NCI-H1694 treated with DMSO at 0.1 percent for 48 hours (cell line): ENCODE results near the gene GGT7.
"Not testable (repeated sequence)": the region's sequence is repeated elsewhere in the genome, so short reads cannot be mapped to it uniquely, and the experiment has no call there.

ENCODE experiments used
- DNase-seq: peaks from one replicate; lab custom pipeline; 2025; lab: John Stamatoyannopoulos, UW

Gene GGT7

DNA sequence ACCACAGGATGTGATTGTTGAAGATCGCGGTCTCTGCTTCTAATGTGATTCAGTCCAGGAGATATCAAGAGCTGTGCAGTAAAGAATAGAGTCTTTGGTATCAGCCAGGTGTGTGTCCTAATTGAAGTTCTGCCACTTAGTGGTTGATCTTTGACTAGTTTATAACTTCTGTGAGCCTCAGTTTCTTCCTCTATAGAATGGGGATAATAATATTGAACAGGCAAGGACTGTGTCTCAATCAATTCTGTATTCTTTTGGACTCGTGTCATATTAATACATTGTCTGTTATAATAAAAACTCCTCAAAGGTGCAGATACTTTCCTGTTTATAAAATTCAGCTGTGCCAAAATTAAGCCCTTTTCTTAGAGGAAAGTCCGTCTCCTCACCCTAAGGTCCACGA lies 24.1 kb downstream of the GGT7 start:
- no peak for DNase-seq

DNA sequence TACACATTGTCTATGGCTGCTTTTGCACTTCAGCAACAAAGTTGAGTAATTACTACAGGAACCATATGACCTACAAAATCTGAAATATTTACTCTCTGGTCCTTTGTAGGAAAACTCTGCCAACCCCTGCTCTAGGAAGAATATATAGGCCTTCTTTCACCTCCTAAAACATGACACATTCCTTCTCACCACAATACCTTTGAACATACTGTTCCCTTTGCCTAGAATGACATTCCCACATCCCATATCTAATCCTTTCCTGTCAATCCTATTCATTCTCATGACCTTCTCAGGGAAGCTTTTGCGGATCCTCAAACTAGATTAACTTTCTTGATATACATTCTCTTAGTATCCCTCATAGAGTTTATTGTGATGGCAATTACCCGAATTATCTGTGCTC lies 29.2 kb downstream of the GGT7 start:
- DNase-seq = no peak

DNA sequence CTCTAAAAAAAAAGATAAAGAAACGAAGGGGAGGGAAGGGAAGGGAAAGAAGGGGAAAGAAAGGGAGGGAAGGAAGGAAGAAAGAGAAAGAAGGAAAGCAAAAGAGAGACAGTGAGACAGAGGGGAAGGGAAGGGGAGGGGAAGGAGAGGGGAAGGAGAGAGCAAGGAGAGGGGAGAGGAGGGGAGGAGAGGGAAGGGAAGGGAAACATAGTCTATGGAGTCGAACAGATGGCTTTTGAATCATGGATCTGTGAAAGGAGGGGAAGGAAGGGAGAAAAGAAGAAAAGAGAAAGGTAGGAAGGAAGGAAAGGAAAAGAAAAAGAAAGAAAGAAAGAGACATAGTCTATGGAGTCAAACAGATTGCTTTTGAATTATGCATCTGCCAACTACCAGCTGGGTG lies 30.5 kb downstream of the GGT7 start:
- no peak for DNase-seq

DNA sequence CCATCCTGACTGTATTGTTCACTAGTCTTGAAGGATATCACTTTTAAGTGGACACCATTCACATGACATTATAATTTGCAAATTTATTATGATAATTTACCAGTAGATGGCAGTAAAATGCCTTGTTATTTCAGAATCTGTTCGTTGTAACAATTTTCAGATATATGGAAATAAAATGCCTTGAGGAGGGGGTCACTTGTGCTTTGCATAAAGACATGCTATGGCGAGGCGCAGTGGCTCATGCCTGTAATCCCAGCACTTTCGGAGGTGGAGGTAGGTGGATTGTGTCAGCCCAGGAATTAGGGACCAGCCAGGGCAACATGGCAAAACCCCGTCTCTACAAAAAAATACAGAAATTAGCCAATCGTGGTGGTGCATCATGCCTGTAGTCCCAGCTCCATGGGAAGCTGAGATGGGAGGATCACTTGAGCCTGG lies 38.2 kb downstream of the GGT7 start:
- peak; percentile 52 for DNase-seq

- DNase-seq = no peak
Observed at GRCh38 chr20:34831936-34832335, 40.7 kb downstream of the GGT7 start.

- no peak for DNase-seq
Observed at GRCh38 chr20:34829191-34829590, 43.5 kb downstream of the GGT7 start.

DNA sequence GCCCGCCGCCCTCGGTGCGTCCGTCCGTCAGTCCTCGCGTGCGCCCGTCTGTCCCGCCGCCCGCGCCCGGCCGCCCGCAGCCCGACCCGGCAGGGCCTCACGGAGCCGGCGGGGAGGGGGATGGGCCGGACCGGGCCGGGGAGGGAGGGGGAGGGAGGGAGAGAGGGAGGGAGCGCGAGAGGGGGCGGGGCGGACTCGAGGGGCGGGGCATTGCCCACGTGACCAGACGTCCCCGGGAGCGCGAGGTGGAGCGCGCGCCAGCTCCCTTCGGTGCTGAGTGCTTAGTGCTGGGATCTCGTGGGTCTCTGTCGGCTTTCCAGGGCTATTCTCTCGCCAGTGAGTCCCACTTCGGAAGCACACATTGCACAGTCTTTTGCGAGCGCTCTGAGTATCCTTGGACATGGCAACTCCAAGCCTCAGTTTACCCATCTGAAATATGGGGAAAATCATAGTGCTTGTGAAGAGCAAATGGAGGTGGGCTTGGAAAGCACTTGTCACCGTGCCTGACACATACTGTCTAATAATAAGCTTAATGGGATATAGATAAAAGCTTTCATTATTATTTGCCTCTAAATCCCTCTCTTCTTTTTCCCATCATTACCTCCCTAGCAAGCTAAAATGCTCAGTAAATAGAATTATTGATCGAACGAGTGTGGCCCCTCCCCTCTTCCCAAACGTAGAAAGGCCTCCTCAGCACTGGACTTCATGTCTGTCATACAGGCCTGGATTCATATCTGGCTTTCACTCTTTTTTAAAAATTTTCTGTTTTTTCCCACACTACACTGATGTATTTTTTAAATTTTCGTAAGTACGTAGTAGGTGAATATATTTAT lies 46.9 kb downstream of the GGT7 start, which contains the start of gene NCOA6:
NCOA6 (minus strand) TSS at position 122 of the 833 bp plus-strand sequence. CDS start 43,296 bp downstream, outside the sequence.
- DNase-seq = peak; percentile 38

DNA sequence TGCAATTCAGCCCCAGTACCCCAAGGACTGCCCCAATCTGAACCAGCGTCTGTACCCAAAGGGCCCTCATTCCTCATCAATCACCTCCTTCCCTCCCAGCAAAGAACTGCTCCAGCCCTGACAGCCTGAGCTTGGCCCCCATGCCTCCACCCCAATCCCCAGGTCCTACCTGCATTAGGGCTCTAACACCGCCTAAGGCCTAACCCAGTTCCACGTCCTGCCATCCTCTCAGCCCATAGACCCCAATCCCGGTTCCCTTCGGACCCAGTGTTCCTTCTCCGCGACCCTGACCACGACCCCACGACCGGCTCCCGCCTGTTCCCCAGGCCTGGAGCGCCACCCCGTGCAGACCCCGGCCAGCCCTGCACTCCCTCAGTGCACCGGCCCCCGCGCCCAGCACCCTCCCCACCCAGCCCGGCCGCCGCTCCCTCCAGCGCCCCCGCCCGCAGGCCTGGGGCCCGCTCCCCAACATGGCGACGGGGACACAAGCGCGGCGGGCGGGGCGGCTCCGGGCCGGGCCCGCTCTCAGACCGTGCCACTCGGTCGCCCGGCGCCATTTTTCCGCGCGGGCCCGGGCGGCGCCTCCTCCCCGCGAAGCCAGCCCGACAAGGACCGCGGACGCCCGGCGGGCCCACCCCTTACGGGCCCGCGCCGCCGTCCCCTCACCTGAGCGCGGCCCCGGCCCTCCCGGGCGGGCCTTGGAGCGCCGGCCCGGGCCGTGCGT lies 47.7 kb downstream of the GGT7 start:
- DNase-seq = peak; percentile 20

GRCh38 chr20:34824452-34824805 lies 48.2 kb downstream of the GGT7 start:
- no peak for DNase-seq

DNA sequence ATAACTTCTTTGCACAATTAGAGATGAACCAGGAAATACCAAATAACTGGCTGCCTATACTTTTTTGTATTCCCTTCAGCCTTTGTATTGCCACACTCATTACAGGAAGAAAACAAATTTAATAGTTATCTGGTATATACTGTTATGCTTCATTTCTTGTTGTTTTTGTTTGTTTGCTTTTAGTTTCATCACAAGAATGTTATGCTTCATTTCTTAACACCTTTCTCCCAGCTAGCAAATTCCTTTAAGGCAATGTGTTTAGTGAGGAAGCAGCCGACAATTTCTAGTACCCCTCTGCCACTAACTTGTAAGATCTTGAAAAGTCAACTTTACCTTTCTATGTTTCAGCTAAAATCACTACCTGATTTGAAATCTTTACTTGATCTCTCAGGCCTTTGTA lies 48.6 kb downstream of the GGT7 start:
- DNase-seq = no peak

DNA sequence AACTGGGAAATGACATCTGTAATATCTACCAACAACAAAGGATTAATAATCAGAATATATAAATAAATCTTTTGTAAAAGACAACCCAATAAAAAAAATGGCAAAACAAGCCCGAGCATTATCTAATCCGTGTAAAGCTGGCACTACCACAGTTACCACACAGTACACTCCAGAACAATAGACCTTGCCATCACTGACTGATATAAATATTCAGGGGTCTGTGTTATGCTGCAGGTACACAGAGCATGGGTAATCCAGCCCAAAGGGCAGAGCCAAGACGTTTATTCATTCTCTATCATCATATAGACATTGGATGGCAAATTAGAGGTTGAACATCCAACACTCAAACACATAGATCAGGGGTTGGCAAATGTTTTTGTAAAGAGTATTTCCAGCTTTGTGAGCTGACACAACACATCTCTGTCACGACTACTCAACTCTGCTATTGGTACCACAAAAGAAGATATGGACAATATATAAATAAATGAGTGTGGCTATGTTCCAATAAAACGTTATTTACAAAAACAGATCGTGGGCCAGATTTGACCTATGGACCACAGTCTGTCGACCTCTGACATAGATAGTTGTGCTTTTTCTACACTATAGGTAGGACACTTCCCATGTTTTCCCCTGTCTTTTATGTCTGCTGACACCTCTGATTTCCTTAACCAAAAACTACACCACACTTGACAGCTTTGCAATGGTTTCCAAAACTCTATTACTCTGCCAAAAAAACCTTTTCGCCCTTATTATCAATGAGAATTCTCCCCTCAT lies 51.7 kb downstream of the GGT7 start:
- DNase-seq = no peak

DNA sequence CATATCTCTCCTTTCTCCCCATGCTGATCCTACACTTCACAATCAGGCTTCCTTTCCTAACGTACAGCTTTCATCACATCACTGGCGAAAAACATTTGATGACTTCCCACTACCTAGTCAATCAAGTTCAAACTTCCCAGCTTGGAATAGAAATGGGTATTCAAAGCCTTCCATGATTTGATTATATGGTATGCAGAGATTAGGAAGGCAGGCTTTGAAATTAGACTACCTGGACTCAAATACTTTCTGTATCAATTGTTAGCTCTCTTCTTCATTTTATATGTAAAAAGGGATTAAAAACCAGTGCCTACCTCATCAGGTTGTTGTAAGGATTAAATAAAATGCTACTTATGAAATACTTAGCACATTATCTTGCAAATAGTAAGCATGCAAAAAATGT lies 54.9 kb downstream of the GGT7 start:
- DNase-seq = no peak

- DNase-seq = no peak
Observed at GRCh38 chr20:34817072-34817471, 55.6 kb downstream of the GGT7 start.

GRCh38 chr20:34815636-34816035 lies 57.0 kb downstream of the GGT7 start:
- no peak for DNase-seq

- no peak for DNase-seq
Observed at GRCh38 chr20:34808583-34808982, 64.1 kb downstream of the GGT7 start.

GRCh38 chr20:34807944-34808465 lies 64.7 kb downstream of the GGT7 start:
- not testable (repeated sequence) for DNase-seq

DNA sequence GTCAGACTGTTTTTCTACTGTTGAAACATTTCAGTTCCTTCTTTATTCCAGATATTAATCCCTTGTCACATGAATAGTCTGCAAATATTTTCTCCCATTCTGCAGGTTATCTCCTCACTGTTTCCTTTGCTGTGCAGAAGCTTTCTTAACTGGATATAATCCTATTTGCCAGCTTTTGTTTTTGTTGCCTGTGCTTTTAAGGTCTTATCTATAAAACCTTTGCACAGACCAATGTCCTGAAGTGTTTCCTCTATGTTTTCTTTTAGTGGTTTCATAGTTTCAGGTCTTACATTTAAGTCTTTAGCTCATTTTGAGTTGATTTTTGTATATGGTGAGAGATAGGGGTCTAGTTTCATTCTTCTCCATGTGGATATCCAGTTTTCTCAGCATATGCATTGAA lies 66.4 kb downstream of the GGT7 start:
- no peak for DNase-seq

DNA sequence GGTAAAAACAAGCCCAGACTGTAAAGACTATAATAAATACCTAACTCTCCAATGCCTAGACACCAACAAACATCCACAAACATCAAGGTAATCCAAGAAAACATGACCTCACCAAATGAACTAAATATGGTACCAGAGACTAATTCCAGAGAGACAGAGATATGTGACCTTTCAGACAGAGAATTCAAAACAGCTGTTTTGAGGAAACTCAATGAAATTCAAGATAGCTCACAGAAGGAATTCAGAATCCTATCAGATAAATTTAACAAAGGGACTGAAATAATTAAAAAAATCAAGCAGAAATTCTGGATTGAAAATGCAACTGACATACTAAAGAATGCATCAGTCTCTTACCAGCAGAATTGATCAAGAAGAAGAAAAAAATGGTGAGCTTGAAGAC lies 73.8 kb downstream of the GGT7 start:
- DNase-seq = no peak

DNA sequence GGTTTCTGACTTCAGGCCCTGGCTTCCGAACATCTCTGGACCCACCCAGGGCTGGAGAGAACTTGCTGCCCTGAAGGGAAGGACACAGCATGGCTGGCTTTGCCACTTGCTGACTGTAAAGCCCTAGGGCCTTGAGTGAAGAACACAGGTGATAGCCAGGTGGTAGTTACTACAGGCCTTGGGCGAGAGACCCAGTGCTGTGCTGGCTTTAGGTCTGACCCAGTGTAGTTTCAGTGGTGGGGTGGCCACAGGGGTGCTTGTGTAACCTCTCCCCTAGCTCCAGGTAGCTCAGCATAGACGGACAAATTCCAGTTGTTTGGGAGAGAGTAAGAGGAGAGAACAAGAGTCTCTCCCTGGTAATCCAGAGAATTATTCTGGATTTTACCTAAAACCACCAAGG lies 74.3 kb downstream of the GGT7 start:
- no peak for DNase-seq

DNA sequence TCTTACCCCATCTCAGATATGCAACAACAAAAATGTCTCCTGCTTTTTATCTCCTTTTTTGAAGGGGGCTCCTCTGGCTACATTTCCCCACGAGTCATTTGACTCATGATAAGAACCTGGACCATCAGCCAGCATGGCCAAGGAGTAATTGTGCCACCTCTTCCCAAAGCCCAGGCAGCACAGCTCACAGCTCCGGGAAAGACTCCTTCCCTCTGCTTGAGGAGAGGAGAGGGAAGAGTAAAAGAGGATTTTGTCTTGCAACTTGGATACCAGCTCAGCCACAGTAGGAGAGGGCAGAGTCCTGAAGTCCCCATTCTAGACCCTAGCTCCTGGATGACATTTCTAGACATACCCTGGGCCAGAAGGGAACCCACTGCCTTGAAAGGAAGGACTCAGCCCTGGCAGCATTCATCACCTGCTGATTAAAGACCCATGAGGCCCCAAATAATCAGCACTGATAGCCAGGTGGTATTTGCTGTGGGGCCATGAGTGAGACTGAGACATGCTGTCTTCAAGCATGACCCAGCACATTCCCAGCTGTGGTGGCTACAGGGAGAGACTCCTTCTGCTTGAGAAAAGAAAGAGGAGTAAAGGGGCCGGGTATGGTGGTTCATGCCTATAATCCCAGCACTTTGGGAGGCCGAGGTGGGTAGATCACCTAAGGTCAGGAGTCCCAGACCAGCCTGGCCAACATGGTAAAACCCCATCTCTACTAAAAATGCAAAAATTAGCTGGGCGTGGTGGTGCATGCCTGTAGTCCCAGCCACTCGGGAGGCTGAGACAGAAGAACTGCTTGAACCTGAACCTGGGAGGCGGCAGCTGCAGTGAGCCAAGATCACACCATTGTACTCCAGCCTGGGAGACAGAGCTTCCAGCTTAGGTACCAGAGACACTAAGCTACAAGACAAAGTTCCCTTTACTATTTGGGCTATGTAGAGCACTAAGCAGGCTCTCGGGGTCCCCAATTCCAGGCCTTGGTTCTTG lies 75.4 kb downstream of the GGT7 start:
- DNase-seq = no peak
